GM12872 (cell line): ENCODE results near the gene CDC42BPB.

Experiments used
- CTCF ChIP-seq: IDR thresholded peaks from 3 replicates; pipeline ENCODE4 v1.5.1; 2011; ENCODE audit warnings: low read depth, mild to moderate bottlenecking, low read length, moderate library complexity; ENCODE audit not compliant: insufficient read depth

Gene CDC42BPB

GRCh38 chr14:103057028-103057371, 349 bp downstream of the CDC42BPB start:
- no peak for TF ChIP-seq CTCF

GRCh38 chr14:103056322-103057027, 874 bp downstream of the CDC42BPB start:
- no peak for TF ChIP-seq CTCF

DNA sequence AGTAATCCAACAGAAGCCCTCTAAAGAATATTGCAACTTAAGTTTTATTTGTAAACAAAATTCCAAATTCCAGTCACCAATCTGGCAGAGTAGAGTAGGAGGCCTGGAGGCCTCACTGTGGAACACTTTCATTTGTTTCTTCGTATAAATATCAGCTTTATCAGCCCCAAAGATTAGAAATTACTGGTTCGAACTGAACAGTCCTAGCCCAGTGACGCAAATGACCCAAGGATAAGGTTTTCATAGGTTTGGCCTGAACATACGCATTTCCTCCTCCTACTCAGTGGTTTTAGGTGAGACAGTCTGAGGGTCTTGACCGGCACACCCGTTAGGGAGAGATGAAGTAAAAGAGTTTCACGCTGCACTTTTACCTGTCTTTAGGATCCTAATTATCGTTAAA, 1.7 kb downstream of the CDC42BPB start:
- no peak for TF ChIP-seq CTCF

GRCh38 chr14:103052407-103052806, 4.9 kb downstream of the CDC42BPB start:
- TF ChIP-seq CTCF, result no peak

DNA sequence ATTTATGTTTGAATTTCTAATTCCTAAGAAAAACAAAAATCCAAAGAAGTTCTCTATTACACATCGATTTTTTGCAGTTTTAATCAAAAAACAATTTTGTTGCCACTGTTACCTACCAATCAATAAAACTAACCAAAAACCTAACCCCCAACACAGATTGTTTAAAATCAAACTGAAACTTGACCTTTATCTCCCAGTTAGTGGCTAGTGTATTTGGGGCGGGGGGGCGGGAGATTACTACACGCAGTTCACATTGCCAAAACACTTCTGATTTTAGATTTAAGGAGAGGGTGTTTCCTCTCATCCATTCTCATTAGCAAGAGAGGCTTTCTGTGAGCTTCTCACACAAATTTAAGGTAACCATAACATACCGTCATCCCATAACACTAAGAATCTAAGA, 6.4 kb downstream of the CDC42BPB start:
- TF ChIP-seq CTCF, result no peak

GRCh38 chr14:103045371-103045869, 11.9 kb downstream of the CDC42BPB start:
- TF ChIP-seq CTCF, result no peak

DNA sequence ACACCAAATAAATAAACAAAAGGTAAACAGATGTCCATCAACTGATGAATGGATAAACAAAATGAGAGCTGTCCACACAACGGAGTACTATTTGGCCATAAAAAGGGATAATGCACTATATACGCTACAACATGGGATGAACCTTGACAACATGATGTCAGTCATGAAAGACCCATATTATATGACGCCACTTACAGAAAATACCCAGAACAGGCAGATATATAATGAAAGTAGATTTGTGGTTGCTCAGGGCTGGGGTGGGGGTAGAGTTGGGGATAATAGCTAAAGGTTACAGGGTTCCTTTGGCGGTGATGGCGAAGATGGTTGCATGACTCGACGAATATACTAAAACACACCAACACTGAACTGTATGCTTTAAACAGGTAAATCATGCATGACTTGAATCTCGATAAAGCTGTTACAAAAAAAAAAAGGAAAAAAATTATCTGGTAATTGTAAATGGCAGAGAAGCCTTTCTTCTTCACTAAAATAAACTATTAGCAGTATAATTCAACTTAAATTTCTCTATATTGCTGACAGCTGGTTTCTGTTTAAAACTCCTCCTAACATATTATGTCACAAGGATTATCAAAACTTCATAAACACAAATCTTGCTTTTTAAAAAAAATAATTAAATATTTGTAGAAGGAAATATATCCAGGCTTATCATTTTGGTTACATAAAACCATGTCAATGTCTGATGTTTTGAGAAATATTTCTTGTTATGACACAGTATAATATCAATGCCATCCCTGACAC, 13.9 kb downstream of the CDC42BPB start:
- no peak for TF ChIP-seq CTCF
